ENCODE results near the gene TMEM121B. TPM values are rescaled to one million over a fixed set of nuclear protein-coding genes. Genes with fewer than 3 reads are reported as not detected.

TMEM121B gene
- total RNA-seq, result under 1 TPM; 0.14 to 0.31 TPM

DNA sequence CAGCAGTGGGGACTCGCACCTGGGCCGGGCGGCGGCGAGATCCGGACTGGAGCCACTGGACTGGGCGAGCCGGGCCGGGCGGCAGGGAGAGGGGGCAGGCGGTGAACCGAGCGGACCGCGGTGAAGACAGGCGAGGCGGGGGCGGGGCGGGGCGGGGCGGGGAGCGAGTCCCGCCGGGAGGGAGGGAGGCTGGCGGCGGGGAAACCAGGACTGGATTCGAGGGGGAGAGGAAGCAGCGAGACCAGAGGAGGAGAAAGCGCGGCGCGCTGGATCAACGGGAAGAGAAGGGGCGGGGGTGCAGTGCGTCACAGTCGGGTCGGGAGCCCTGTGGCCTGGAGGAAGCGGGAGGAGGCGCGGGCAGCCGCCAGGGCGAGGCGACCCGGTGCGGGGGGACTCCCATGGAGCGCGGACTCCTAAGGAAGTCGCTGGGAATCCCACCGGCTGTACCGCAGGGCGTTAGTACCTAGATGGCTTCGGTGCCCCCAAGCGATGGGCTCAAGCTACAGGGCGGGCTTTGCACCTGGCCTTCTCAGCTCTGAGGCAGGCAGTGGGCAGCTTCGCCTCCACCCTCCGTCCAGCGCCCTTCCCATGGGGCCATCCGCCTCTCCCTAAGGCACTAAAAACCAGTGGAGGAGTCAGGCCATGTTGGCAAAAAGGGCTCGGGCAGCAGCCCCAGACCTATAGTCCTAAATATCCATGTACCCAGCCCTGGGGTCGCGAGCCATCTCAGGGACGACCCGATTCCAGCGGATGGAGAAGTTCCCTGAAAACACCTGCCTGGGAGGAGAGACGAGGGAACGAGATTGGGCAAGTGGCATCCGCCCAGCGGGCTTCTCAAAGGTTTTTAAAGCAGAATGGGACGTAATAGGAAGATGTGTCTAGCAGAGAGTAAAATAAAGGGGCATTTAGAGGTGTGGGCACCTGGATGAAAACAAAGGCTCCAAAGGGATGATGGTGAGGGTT lies at the start of gene TMEM121B:
TMEM121B (minus strand) TSS at position 128 of the 963 bp plus-strand sequence. CDS start 233 bp downstream, outside the sequence.
- Mint-ChIP-seq H3K27me3 (peaks cover 17% of the 10 kb centered on the region in 2 donors), H3K27ac (no peak within 1 kb of the TSS), H3K9me3 (no peaks in the 10 kb centered on the region), H3K36me3 (no peaks in the 10 kb centered on the region), H3K4me3 (peak within 1 kb of the TSS; percentile 9), H3K4me1 (ENCODE audit: low read depth in 2 of 2) (peaks cover 27 to 30% of the 10 kb centered on the region in 2 donors)
- ATAC-seq (no peak), DNase-seq (ENCODE audit: low spot score) (peak; percentile 54)

- Mint-ChIP-seq H3K36me3 (no peaks in the 10 kb centered on the region), H3K4me1 (ENCODE audit: low read depth in 2 of 2) (peaks cover 2 to 5% of the 10 kb centered on the region in 2 donors), H3K4me3 (no peak overlapping the region), H3K27me3 (peaks cover 0 to 5% of the 10 kb centered on the region in 2 donors), H3K27ac (no peak overlapping the region), H3K9me3 (no peaks in the 10 kb centered on the region)
- no peak for ATAC-seq
- DNase-seq (ENCODE audit: low spot score), result no peak
These were observed 46.3 kb upstream of the TMEM121B start for GRCh38 chr22:17167486-17167885.

DNA sequence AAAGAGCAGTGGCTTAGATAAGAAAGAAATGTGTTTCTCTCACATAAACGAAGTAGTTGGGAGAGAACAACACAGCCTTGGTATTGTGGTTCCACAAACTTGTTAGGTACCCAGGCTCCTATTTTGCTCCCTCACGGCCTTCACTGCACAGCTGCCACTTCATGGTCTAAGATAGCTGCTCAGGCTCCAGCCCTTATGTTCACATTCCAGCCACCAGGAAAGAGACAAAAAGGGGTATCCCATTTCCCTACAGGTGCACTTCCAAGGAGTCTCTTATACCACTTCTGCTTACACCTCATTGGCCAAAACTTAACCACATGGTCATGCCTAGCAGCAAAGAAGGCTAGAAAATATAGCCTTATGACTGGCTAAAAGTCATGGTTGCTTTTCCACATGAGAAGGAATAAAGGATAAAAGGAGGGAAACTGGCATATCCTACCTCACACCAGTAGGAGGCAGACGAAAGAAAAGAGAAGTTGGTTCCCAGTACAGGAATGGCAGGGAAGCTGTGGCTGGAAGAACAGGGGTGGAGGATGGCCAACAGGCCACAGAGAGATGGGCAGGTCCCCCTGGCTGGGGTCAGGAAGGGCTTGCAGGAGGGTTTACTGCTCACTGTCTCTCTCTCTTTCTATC lies 43.3 kb upstream of the TMEM121B start:
- Mint-ChIP-seq H3K4me1 (ENCODE audit: low read depth in 2 of 2) (peaks cover 5 to 6% of the 10 kb centered on the region in 2 donors), H3K4me3 (no peak overlapping the region), H3K27me3 (peaks cover 0 to 5% of the 10 kb centered on the region in 2 donors), H3K36me3 (no peaks in the 10 kb centered on the region), H3K9me3 (no peaks in the 10 kb centered on the region), H3K27ac (no peak overlapping the region)
- ATAC-seq (no peak), DNase-seq (ENCODE audit: low spot score) (no peak)

- Mint-ChIP-seq H3K36me3 (no peaks in the 10 kb centered on the region), H3K27ac (no peak overlapping the region)
These were observed 41.6 kb upstream of the TMEM121B start for GRCh38 chr22:17162731-17163130.

DNA sequence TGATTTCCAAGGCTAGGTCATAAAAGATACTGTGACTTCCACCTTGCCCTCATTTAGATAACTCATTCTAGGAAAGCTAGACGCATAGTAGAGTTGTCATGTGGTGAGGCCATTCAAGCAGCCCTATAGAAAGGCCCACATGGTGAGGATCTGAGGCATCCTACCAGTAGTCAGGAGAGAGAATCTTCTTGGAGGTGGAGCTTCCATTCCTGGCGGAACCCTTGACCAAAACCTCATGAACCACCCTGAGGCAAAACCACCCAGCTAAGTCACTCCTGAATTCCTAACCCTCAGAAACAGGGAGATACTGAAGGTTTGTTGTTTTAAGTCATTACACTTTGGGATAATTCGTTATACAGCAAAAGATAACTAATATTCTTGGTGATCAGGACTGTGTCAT lies 40.8 kb upstream of the TMEM121B start:
- H3K4me3 Mint-ChIP-seq, result no peak overlapping the region
- DNase-seq (ENCODE audit: low spot score) (no peak), ATAC-seq (no peak)
- H3K9me3 Mint-ChIP-seq, result no peaks in the 10 kb centered on the region
- H3K27ac Mint-ChIP-seq, result no peak overlapping the region
- H3K4me1 Mint-ChIP-seq (ENCODE audit: low read depth in 2 of 2), result peaks cover 6 to 9% of the 10 kb centered on the region in 2 donors
- no peaks in the 10 kb centered on the region for H3K36me3 Mint-ChIP-seq
- no peaks in the 10 kb centered on the region for H3K27me3 Mint-ChIP-seq

More at GRCh38 chr22:17162731-17163130, 41.6 kb upstream of the TMEM121B start:
- H3K9me3 Mint-ChIP-seq, result no peaks in the 10 kb centered on the region
- no peak overlapping the region for H3K4me3 Mint-ChIP-seq
- peaks cover 6 to 9% of the 10 kb centered on the region in 2 donors for H3K4me1 Mint-ChIP-seq (ENCODE audit: low read depth in 2 of 2)
- peaks cover 0 to 4% of the 10 kb centered on the region in 2 donors for H3K27me3 Mint-ChIP-seq
- no peak for DNase-seq (ENCODE audit: low spot score)
- no peak for ATAC-seq

- peaks cover 12 to 14% of the 10 kb centered on the region in 2 donors for H3K4me1 Mint-ChIP-seq (ENCODE audit: low read depth in 2 of 2)
- no peaks in the 10 kb centered on the region for H3K36me3 Mint-ChIP-seq
- peak overlapping the region; percentile 84 for H3K4me3 Mint-ChIP-seq
- peak in 1 of 2 donors; percentile 22 for ATAC-seq
- H3K9me3 Mint-ChIP-seq, result no peaks in the 10 kb centered on the region
- no peaks in the 10 kb centered on the region for H3K27me3 Mint-ChIP-seq
- H3K27ac Mint-ChIP-seq, result peak overlapping the region; percentile 25 to 37
- DNase-seq (ENCODE audit: low spot score), result no peak
These were observed 38.4 kb upstream of the TMEM121B start for GRCh38 chr22:17159504-17159951.

- ATAC-seq (peak; percentile 95 to 96), DNase-seq (ENCODE audit: low spot score) (peak; percentile 90)
- no peaks in the 10 kb centered on the region for H3K9me3 Mint-ChIP-seq
- no peaks in the 10 kb centered on the region for H3K36me3 Mint-ChIP-seq
- H3K4me1 Mint-ChIP-seq (ENCODE audit: low read depth in 2 of 2), result peaks cover 12 to 14% of the 10 kb centered on the region in 2 donors
- H3K27me3 Mint-ChIP-seq, result no peaks in the 10 kb centered on the region
- peak within 1 kb of the TSS; percentile 57 to 58 for H3K27ac Mint-ChIP-seq
- H3K4me3 Mint-ChIP-seq, result peak within 1 kb of the TSS; percentile 87
These were observed 37.7 kb upstream of the TMEM121B start, which contains the start of gene HDHD5 for GRCh38 chr22:17158568-17159503. Gene HDHD5 (minus strand): TSS chr22:17159277. CDS start chr22:17159251, 26 bp downstream.

GRCh38 chr22:17158176-17158567 lies 37.0 kb upstream of the TMEM121B start:
- no peak for ATAC-seq
- no peaks in the 10 kb centered on the region for H3K36me3 Mint-ChIP-seq
- H3K27ac Mint-ChIP-seq, result peak overlapping the region; percentile 57 to 58
- peak overlapping the region; percentile 87 for H3K4me3 Mint-ChIP-seq
- no peak for DNase-seq (ENCODE audit: low spot score)
- H3K27me3 Mint-ChIP-seq, result no peaks in the 10 kb centered on the region
- no peaks in the 10 kb centered on the region for H3K9me3 Mint-ChIP-seq
- peaks cover 12 to 16% of the 10 kb centered on the region in 2 donors for H3K4me1 Mint-ChIP-seq (ENCODE audit: low read depth in 2 of 2)

DNA sequence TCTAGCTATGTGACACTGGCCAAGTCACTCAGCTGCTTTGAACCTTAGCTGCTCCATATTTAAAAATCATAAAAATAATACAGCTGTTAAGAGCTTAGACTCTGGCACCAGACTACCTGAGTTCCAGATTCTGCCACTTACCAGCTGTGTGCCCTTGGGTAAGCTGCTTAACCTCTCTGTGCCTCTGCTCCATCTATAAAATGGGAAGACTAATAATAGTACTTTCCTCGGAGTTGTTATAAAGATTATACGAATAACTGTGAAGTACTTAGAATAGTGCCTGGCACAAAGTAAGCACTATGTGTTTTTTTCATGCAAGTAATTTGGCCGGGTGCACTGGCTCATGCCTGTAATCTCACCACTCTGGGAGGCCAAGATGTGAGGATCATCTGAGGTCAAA lies 36.6 kb upstream of the TMEM121B start:
- no peak for DNase-seq (ENCODE audit: low spot score)
- Mint-ChIP-seq H3K4me3 (peak overlapping the region; percentile 87), H3K27me3 (no peaks in the 10 kb centered on the region), H3K9me3 (no peaks in the 10 kb centered on the region), H3K27ac (no peak overlapping the region), H3K4me1 (ENCODE audit: low read depth in 2 of 2) (peaks cover 12 to 16% of the 10 kb centered on the region in 2 donors), H3K36me3 (no peaks in the 10 kb centered on the region)
- no peak for ATAC-seq

GRCh38 chr22:17155941-17156340 lies 34.8 kb upstream of the TMEM121B start:
- Mint-ChIP-seq H3K4me1 (ENCODE audit: low read depth in 2 of 2) (peaks cover 18 to 22% of the 10 kb centered on the region in 2 donors), H3K4me3 (peak overlapping the region; percentile 20), H3K36me3 (no peaks in the 10 kb centered on the region), H3K27ac (no peak overlapping the region), H3K9me3 (no peaks in the 10 kb centered on the region), H3K27me3 (no peaks in the 10 kb centered on the region)
- no peak for DNase-seq (ENCODE audit: low spot score)
- ATAC-seq, result no peak

DNA sequence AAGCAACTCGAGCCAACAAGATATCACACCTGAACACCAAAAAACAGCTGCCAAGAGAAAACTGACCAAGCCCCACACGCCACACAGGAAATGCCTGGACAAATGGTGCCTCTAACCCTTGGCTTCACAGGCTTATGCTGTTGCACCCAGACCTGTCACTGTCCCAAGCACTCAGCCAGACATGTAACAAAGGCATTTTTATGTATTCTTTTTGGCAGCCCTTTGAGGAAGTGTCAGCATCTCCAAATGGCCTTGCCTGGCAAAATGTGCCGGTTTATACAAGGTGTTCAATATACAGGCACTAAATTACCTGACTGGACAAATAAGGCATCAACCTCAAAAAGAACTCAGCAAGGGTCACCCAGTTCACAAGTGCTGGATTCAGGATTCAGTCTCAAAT lies 31.8 kb upstream of the TMEM121B start:
- H3K4me1 Mint-ChIP-seq (ENCODE audit: low read depth in 2 of 2), result peaks cover 12 to 20% of the 10 kb centered on the region in 2 donors
- H3K36me3 Mint-ChIP-seq, result no peaks in the 10 kb centered on the region
- DNase-seq (ENCODE audit: low spot score), result no peak
- H3K4me3 Mint-ChIP-seq, result no peak overlapping the region
- H3K27ac Mint-ChIP-seq, result no peak overlapping the region
- H3K9me3 Mint-ChIP-seq, result no peaks in the 10 kb centered on the region
- no peak for ATAC-seq
- H3K27me3 Mint-ChIP-seq, result no peaks in the 10 kb centered on the region

GRCh38 chr22:17152340-17152739 lies 31.2 kb upstream of the TMEM121B start:
- no peaks in the 10 kb centered on the region for H3K9me3 Mint-ChIP-seq
- peak overlapping the region in 1 of 2 donors; percentile 37 for H3K27ac Mint-ChIP-seq
- peaks cover 12 to 21% of the 10 kb centered on the region in 2 donors for H3K4me1 Mint-ChIP-seq (ENCODE audit: low read depth in 2 of 2)
- no peaks in the 10 kb centered on the region for H3K27me3 Mint-ChIP-seq
- peaks cover 5% of the 10 kb centered on the region for H3K36me3 Mint-ChIP-seq
- no peak for DNase-seq (ENCODE audit: low spot score)
- no peak for ATAC-seq
- no peak overlapping the region for H3K4me3 Mint-ChIP-seq

Measured in natural killer cell treated with Interleukin-12 subunit alpha and Interleukin-12 subunit beta and Interleukin-15 and Interleukin-18, amount 100 ng/mL, for 72 hours (primary cell).